ENCODE measurements around the gene CLCNKB. TPM values are rescaled to one million over a fixed set of nuclear protein-coding genes. Genes with fewer than 3 reads are reported as not detected.

CLCNKB gene
- total RNA-seq, 1 donor, result 0.36 TPM

DNA sequence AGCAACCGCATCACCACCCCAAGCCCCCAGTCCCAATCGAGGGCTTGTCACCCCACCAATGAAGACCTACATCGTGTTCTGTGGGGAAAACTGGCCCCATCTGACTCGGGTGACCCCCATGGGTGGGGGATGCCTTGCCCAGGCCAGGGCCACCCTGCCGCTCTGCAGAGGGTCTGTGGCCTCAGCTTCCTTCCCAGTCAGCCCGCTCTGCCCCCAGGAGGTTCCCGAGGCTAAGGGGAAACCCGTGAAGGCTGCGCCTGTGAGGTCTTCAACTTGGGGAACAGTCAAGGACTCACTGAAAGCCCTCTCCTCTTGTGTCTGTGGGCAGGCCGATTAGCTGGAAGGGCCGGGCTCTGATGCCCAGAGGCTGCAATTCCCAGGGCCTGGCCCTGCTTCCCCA, 37.6 kb upstream of the CLCNKB start:
- Histone ChIP-seq H3K27ac (ENCODE audit: low read depth, low read length) (no peak overlapping the region), H3K4me3 (ENCODE audit: insufficient read depth, low read length) (no peak overlapping the region), H3K9me3 (ENCODE audit: low read depth, low read length) (no peaks in the 10 kb centered on the region), H3K79me2 (ENCODE audit: insufficient read depth, low read length) (no peaks in the 10 kb centered on the region), H2AFZ (ENCODE audit: low read length) (no peak overlapping the region), H3K36me3 (ENCODE audit: insufficient read depth, low read length) (no peaks in the 10 kb centered on the region), H3K4me1 (ENCODE audit: insufficient read depth, low read length) (no peaks in the 10 kb centered on the region), H3K4me2 (ENCODE audit: insufficient read depth, low read length) (no peak overlapping the region), H4K20me1 (ENCODE audit: insufficient read depth, low read length) (no peaks in the 10 kb centered on the region), H3K27me3 (ENCODE audit: insufficient read depth, low read length) (no peaks in the 10 kb centered on the region)
- TF ChIP-seq, protein P1, sequence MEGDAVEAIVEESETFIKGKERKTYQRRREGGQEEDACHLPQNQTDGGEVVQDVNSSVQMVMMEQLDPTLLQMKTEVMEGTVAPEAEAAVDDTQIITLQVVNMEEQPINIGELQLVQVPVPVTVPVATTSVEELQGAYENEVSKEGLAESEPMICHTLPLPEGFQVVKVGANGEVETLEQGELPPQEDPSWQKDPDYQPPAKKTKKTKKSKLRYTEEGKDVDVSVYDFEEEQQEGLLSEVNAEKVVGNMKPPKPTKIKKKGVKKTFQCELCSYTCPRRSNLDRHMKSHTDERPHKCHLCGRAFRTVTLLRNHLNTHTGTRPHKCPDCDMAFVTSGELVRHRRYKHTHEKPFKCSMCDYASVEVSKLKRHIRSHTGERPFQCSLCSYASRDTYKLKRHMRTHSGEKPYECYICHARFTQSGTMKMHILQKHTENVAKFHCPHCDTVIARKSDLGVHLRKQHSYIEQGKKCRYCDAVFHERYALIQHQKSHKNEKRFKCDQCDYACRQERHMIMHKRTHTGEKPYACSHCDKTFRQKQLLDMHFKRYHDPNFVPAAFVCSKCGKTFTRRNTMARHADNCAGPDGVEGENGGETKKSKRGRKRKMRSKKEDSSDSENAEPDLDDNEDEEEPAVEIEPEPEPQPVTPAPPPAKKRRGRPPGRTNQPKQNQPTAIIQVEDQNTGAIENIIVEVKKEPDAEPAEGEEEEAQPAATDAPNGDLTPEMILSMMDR (IDR thresholded peaks at IDR 0.05; ENCODE audit: extremely low read depth, low read depth, low read length), result no peak
- DNase-seq (ENCODE audit: insufficient read length, low spot score, missing footprints), result peak; percentile 23

DNA sequence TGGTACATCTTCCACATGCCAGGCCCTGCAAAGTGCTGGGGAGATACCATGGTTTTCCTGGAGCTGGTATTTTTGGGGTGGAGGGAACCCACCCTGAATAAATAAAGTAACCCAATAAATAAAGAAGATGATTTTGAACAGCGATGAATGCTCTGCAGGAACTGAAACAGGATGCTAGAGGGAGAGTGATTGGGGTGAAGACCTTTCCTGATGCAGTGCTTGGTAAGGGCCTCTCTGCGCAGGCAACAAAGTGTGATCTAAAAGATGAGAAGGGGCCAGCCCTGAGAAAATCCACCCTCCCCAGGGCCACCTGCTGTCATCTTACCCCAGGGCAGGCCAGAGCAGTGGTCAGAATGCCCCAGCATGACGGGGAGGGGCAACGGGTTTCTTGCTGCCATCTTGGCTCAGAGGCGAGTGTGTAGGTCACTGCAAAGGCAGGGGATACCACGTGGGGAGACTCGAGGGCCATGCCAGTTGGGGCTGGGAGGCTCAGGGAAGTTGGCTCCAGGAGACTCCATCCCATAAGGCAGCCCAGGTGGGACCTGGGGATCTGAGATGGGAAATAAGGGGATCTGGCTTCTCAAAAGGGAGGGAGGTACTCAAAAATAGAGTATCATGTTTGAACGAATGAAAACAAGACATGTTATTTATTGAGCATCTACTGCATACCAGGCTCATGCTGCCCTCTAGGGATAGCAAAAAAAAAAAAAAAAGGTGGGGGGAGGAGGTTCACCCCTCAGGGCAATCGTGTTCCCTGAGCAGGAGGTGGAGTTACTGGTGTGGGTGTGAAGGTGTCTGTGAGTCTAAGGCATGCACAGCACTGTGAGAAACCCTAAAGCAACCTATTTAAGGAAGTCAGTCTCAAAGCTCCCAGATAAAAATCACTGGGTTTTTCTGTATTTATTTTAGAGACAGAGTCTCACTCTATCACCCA, 36.8 kb upstream of the CLCNKB start:
- Histone ChIP-seq H3K27ac (ENCODE audit: low read depth, low read length) (no peak overlapping the region), H4K20me1 (ENCODE audit: insufficient read depth, low read length) (no peaks in the 10 kb centered on the region), H3K79me2 (ENCODE audit: insufficient read depth, low read length) (no peaks in the 10 kb centered on the region), H2AFZ (ENCODE audit: low read length) (no peak overlapping the region), H3K4me3 (ENCODE audit: insufficient read depth, low read length) (no peak overlapping the region), H3K4me1 (ENCODE audit: insufficient read depth, low read length) (no peaks in the 10 kb centered on the region), H3K27me3 (ENCODE audit: insufficient read depth, low read length) (no peaks in the 10 kb centered on the region), H3K4me2 (ENCODE audit: insufficient read depth, low read length) (no peak overlapping the region), H3K36me3 (ENCODE audit: insufficient read depth, low read length) (no peaks in the 10 kb centered on the region), H3K9me3 (ENCODE audit: low read depth, low read length) (no peaks in the 10 kb centered on the region)
- peak; percentile 78 for DNase-seq (ENCODE audit: insufficient read length, low spot score, missing footprints)
- TF ChIP-seq, protein P1 (IDR thresholded peaks at IDR 0.05; ENCODE audit: extremely low read depth, low read depth, low read length), result peak; percentile 14

DNA sequence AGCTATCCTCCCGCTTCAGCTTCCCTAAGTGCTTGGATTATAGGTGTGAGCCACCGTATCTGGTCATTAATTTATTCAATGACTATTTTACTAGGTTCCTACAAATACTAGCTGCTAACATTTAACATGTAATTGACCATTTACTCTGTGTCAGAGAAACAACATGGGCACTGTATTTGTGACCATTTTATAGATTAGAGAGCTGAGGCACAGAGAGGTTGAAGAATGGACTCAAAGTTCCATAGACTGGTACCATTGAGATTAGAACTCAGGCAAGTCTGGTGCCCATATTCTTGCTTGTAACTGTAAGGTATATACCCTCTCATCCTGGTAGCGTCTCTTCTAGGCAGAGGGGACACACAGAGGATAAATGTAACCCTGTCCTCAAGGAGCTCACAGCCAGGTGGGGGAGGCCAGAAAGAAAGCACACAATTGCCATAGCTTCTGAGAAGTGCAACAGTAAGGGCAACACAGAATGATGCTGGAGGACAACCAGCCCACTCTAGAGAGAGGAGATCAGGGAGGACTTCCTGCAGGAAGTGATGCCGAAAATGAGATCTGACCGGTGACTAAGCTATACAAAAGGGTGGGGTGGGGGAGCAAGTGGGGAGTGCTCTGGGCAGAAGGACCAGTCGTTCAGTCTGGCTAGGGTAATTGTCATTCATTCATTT, 35.8 kb upstream of the CLCNKB start:
- Histone ChIP-seq H4K20me1 (ENCODE audit: insufficient read depth, low read length) (no peaks in the 10 kb centered on the region), H3K36me3 (ENCODE audit: insufficient read depth, low read length) (no peaks in the 10 kb centered on the region), H3K79me2 (ENCODE audit: insufficient read depth, low read length) (no peaks in the 10 kb centered on the region), H3K4me2 (ENCODE audit: insufficient read depth, low read length) (no peak overlapping the region), H3K9me3 (ENCODE audit: low read depth, low read length) (no peaks in the 10 kb centered on the region), H3K4me3 (ENCODE audit: insufficient read depth, low read length) (no peak overlapping the region), H3K27me3 (ENCODE audit: insufficient read depth, low read length) (no peaks in the 10 kb centered on the region), H2AFZ (ENCODE audit: low read length) (no peak overlapping the region), H3K27ac (ENCODE audit: low read depth, low read length) (no peak overlapping the region), H3K4me1 (ENCODE audit: insufficient read depth, low read length) (peaks cover 5% of the 10 kb centered on the region)
- TF ChIP-seq, protein P1 (IDR thresholded peaks at IDR 0.05; ENCODE audit: extremely low read depth, low read depth, low read length), result no peak
- peak; percentile 19 for DNase-seq (ENCODE audit: insufficient read length, low spot score, missing footprints)

DNA sequence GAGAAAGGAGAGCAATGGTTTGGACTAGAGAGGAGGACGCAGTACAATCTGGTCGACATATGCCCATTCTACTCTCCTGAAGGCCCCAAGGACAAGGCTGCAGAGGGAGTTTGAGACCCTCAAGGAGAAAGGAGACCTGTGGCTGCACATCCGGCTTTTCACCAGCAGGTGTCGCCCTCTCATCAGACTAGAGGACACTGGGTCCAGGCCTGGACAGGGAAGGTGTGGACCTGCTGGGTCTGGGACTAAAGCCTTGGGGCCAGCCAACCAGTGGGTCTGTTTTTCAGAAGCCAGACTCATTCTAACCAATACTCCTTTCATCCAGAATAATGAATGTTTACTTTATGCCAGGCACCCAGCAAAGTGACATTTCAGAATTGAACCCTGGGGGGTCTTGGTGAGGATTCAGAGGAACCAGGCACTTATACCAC, 34.5 kb upstream of the CLCNKB start:
- no peaks in the 10 kb centered on the region for H3K36me3 ChIP-seq (ENCODE audit: insufficient read depth, low read length)
- no peak overlapping the region for H3K27ac ChIP-seq (ENCODE audit: low read depth, low read length)
- DNase-seq (ENCODE audit: insufficient read length, low spot score, missing footprints), result peak; percentile 95
- H4K20me1 ChIP-seq (ENCODE audit: insufficient read depth, low read length), result no peaks in the 10 kb centered on the region
- no peaks in the 10 kb centered on the region for H3K27me3 ChIP-seq (ENCODE audit: insufficient read depth, low read length)
- H3K4me2 ChIP-seq (ENCODE audit: insufficient read depth, low read length), result no peak overlapping the region
- no peak overlapping the region for H3K4me3 ChIP-seq (ENCODE audit: insufficient read depth, low read length)
- H3K9me3 ChIP-seq (ENCODE audit: low read depth, low read length), result no peaks in the 10 kb centered on the region
- peaks cover 10% of the 10 kb centered on the region for H3K4me1 ChIP-seq (ENCODE audit: insufficient read depth, low read length)
- no peak overlapping the region for H2AFZ ChIP-seq (ENCODE audit: low read length)
- TF ChIP-seq, protein P1 (IDR thresholded peaks at IDR 0.05; ENCODE audit: extremely low read depth, low read depth, low read length), result peak; percentile 97
- H3K79me2 ChIP-seq (ENCODE audit: insufficient read depth, low read length), result no peaks in the 10 kb centered on the region

Measured in osteoblast (primary cell).